Measurements from ENCODE around the gene CYP8B1.

DNA sequence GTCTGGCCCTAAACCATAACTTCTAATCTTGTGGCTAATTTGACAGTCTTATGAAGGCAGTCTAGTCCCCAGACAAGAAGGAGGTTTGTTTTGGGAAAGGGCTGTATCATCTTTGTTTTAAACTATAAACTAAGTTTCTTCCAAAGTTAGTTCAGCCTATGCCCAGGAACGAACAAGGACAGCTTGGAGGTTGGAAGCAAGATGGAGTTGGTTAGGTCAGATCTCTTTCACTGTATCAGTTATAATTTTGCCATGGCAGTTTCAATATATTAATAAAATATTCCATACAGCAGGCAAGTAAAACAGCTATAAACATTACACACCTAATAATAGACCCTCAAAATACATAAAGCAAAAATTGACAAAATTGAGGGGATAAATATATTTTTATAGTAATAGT is 17.1 kb upstream of the CYP8B1 start:
- TF ChIP-seq POLR2A (IDR thresholded peaks at IDR 0.05) (no peak), EP300 (IDR thresholded peaks at IDR 0.05) (no peak), POLR2AphosphoS5 (IDR thresholded peaks at IDR 0.05) (no peak)
- TF ChIP-seq, protein P1, sequence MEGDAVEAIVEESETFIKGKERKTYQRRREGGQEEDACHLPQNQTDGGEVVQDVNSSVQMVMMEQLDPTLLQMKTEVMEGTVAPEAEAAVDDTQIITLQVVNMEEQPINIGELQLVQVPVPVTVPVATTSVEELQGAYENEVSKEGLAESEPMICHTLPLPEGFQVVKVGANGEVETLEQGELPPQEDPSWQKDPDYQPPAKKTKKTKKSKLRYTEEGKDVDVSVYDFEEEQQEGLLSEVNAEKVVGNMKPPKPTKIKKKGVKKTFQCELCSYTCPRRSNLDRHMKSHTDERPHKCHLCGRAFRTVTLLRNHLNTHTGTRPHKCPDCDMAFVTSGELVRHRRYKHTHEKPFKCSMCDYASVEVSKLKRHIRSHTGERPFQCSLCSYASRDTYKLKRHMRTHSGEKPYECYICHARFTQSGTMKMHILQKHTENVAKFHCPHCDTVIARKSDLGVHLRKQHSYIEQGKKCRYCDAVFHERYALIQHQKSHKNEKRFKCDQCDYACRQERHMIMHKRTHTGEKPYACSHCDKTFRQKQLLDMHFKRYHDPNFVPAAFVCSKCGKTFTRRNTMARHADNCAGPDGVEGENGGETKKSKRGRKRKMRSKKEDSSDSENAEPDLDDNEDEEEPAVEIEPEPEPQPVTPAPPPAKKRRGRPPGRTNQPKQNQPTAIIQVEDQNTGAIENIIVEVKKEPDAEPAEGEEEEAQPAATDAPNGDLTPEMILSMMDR (IDR thresholded peaks at IDR 0.05): no peak
